ENCODE measurements around the gene STK10. TPM values are rescaled to one million over a fixed set of nuclear protein-coding genes. Genes with fewer than 3 reads are reported as not detected.
A peak's percentile ranks its signal among the peaks of the same experiment; 100 is the strongest.

Gene STK10
- polyA plus RNA-seq, 3 donors from 2014 or later, result 24.8 to 274 (median 54.9) TPM

DNA sequence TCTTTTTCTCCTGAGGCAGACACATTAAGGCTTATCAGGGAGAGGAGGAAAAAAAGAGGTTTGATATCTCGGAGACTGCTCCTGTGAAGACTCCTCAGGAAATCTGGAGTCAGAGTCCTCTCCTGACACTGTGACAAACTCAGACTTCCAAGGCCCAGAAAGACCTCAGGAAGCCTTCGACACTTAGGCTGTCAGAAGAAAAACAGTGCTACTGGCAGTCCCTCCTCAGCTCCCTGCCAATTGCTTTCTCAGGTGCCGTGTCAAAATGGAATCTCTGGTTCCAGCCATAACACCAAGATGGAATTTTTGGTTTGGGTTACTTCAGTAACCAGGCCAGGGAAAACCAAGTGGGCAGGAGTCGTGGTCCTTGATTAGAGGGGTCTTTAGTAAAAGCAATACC lies 4.1 kb downstream of the STK10 start:
- Mint-ChIP-seq H3K4me1 (peaks cover 59 to 72% of the 10 kb centered on the region in 2 donors), H3K36me3 (peaks cover 19 to 29% (median 23%) of the 10 kb centered on the region in 3 donors), H3K27me3 (ENCODE audit: low read depth in 3 of 3) (peaks cover 20 to 57% (median 39%) of the 10 kb centered on the region in 3 donors), H3K4me3 (peak overlapping the region; percentile 95 to 99 (median 97)), H3K9me3 (peaks cover 0 to 2% (median 0%) of the 10 kb centered on the region in 6 donors), H3K27ac (peak overlapping the region; percentile 95 to 100 (median 100))
- DNase-seq, result no peak

DNA sequence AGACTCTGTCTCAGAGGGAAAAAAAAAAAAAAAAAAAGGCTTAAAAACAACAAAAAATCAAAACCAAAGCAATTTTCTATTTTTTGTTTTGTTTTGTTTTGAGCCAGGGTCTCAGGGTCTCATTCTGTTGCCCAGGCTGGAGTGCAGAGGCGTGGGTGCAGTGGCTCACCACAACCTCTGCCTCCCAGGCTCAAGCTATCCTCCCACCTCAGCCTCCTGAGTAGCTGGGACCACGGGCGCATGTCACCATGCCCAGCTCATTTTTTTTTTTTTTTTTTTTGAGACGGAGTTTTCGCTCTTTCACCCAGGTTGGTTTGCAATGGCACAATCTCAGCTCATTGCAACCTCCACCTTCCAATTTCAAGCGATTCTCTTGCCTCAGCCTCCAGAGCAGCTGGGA lies 5.7 kb downstream of the STK10 start:
- Mint-ChIP-seq H3K9me3 (peaks cover 0 to 2% (median 0%) of the 10 kb centered on the region in 6 donors), H3K27ac (peak overlapping the region; percentile 95 to 100 (median 100)), H3K36me3 (peaks cover 25 to 33% (median 29%) of the 10 kb centered on the region in 3 donors), H3K4me3 (peak overlapping the region; percentile 55 to 99 (median 97)), H3K27me3 (ENCODE audit: low read depth in 3 of 3) (peaks cover 23 to 61% (median 45%) of the 10 kb centered on the region in 3 donors), H3K4me1 (peaks cover 75 to 88% of the 10 kb centered on the region in 2 donors)
- no peak for DNase-seq

DNA sequence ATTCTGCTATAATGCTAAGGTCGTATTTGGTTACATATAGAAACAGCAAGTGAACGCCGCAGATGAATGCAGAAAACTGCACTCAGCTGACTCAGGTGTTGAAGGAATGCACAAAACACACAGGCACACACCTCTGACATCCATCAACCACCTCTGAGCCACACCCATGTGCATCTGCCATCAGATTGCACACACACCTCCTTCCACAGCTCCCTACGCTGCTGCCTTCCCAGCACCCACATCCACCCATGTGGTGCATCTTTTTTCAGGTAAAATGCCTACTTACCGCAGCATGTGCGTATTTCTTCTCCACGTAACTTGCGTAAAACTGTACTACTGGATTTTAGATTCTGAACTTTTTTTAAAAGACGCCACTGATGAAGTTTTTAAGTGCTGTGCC lies 7.1 kb downstream of the STK10 start:
- peaks cover 87 to 95% of the 10 kb centered on the region in 2 donors for H3K4me1 Mint-ChIP-seq
- H3K9me3 Mint-ChIP-seq, result peaks cover 0 to 2% (median 0%) of the 10 kb centered on the region in 6 donors
- peak overlapping the region; percentile 80 to 97 (median 92) for H3K4me3 Mint-ChIP-seq
- H3K36me3 Mint-ChIP-seq, result peaks cover 25 to 36% (median 28%) of the 10 kb centered on the region in 3 donors
- peaks cover 19 to 56% (median 43%) of the 10 kb centered on the region in 3 donors for H3K27me3 Mint-ChIP-seq (ENCODE audit: low read depth in 3 of 3)
- DNase-seq, result no peak
- peak overlapping the region; percentile 99 to 100 (median 100) for H3K27ac Mint-ChIP-seq

DNA sequence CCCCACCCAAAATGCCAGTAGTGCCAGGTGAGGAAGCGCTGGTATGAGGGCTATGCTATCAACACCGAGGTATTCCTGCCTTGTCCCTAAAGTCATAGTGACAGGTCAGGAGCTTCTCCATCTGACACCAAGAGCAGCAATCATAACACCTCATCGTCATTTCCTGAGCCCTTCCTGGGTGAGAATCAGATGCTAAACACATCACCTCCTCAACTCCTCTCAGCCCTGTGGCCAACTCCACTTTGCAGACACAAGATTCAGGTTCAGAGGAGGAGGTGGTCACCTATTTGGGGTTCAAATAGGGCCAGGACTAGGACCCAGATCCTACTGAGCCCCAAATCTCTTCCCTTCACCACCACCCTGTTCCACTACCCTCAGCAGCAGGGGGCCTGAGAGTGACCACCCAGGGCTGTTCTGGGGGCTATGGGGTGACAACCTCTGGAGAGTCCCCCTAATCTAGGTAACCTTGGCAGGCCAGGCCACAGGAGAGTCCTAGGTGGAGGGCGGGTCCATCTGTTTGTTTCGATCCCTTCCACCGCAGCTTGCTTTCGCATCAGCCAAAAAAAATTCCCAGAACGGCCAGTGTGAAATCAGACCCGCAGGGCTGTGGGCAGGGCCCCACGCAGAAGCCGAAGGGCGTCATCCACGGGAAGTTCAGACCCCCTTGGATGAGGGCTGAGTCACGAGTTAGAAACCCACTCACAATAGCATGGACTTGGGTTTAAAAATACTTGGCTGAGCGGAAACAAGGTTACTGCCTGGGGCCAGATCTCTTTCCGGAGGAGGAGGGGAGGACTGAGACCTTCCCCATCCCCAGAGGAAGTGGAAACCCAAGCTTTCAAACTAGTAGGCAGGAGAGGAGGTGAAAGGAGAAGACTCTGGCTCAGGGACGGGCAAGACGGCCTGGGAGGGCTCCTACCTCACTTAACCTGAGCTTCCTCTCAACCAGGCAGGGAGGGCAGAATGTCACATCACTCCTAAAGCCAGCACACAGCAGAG lies 8.7 kb downstream of the STK10 start:
- Mint-ChIP-seq H3K27ac (peak overlapping the region; percentile 99 to 100 (median 100)), H3K27me3 (ENCODE audit: low read depth in 3 of 3) (peaks cover 28 to 63% (median 54%) of the 10 kb centered on the region in 3 donors), H3K4me1 (peaks cover 87 to 95% of the 10 kb centered on the region in 2 donors), H3K36me3 (peaks cover 16 to 29% (median 16%) of the 10 kb centered on the region in 3 donors), H3K4me3 (peak overlapping the region; percentile 91 to 97 (median 92)), H3K9me3 (peaks cover 0 to 2% (median 0%) of the 10 kb centered on the region in 6 donors)
- DNase-seq, result peak; percentile 81 to 86 (median 85)

DNA sequence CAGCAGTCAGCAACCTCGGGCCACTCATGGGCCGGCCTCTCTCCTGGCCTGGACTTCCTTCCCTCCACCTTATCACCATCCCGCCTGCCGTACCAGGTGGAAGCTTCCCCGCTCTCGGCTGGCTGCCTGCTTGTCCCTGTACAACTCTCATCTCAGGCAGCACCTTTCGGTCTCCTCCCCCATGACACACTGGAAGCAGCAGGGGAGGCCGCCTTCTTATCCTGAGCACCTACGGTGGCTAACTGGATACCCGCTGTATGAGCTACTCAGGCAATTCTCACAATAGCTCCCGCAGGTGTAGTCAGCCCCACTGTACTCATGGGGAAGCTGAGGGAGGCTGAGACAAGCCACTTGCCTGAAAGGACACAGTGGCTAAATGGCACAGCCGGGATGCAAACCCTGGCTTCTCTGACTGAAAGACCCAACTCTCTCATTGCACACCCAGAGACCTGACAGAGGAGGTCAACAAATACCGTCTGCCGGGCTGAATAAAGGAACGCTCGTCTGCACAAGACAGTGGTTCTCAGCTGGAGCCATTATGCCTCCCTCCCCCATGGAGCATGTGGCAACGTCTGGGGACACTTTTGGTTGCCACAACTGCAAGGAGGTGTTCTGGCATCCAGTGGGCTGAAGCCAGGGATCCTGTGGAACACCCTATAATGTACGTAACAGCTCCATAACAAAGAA lies 9.6 kb downstream of the STK10 start:
- DNase-seq, result no peak
- Mint-ChIP-seq H3K9me3 (peaks cover 0 to under 1% (median 0%) of the 10 kb centered on the region in 6 donors), H3K27me3 (ENCODE audit: low read depth in 3 of 3) (peaks cover 37 to 70% (median 59%) of the 10 kb centered on the region in 3 donors), H3K27ac (peak overlapping the region; percentile 99 to 100 (median 100)), H3K4me3 (peak overlapping the region; percentile 91 to 97 (median 92)), H3K36me3 (peaks cover 16 to 33% (median 17%) of the 10 kb centered on the region in 3 donors), H3K4me1 (peaks cover 87 to 95% of the 10 kb centered on the region in 2 donors)

DNA sequence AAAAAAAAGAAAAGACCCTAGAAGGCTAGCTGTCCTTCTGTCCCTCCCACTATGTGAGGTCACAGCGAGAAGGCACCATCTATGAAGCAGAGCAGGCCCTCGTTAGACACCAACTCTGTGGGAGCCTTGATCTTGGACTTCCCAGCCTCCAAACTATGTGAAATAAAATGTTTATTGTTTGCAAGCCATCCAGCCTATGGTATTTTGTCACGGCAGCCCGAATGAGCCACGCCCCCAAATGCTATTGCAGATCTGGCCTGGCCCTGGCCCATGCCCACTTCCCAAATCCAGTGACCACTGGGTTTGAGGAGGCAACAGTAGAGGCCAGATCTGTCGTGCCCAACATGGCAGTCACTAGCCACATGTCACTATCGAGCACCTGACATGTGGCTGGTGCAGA lies 10.8 kb downstream of the STK10 start:
- peaks cover 12 to 29% (median 12%) of the 10 kb centered on the region in 3 donors for H3K36me3 Mint-ChIP-seq
- DNase-seq, result no peak
- peak overlapping the region; percentile 91 to 97 (median 92) for H3K4me3 Mint-ChIP-seq
- H3K27me3 Mint-ChIP-seq (ENCODE audit: low read depth in 3 of 3), result peaks cover 37 to 62% (median 56%) of the 10 kb centered on the region in 3 donors
- H3K4me1 Mint-ChIP-seq, result peaks cover 89 to 95% of the 10 kb centered on the region in 2 donors
- peak overlapping the region; percentile 99 to 100 (median 100) for H3K27ac Mint-ChIP-seq
- H3K9me3 Mint-ChIP-seq, result no peaks in the 10 kb centered on the region

DNA sequence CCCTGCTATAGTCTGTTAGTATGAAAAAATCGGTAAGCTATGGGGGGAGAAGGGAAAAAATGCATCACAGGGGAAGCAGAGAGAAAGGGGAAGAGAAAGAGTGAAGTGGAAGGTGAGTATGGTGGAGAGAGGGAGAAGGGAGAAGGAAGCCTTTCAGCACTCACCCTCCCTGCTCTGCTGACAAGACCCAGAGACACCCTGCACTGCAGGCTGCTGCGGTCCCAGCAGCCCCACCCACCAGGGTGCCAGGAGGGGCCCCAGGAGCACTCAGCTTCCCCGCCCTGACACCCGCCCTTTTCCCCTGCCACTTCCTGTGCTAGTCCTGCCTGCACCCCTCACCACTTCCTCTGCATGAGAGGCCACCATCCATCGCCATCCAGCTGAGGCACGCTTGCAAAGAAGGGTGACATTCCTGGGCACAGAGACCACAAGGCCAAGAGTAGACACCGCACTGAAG lies 12.7 kb downstream of the STK10 start:
- Mint-ChIP-seq H3K36me3 (peaks cover 7 to 25% (median 9%) of the 10 kb centered on the region in 3 donors), H3K27ac (peak overlapping the region; percentile 99 to 100 (median 100)), H3K4me3 (peak overlapping the region; percentile 91 to 97 (median 92)), H3K4me1 (peaks cover 97 to 99% of the 10 kb centered on the region in 2 donors), H3K9me3 (no peaks in the 10 kb centered on the region), H3K27me3 (ENCODE audit: low read depth in 3 of 3) (peaks cover 37 to 54% (median 53%) of the 10 kb centered on the region in 3 donors)
- DNase-seq, result peak; percentile 88 to 91 (median 91)

DNA sequence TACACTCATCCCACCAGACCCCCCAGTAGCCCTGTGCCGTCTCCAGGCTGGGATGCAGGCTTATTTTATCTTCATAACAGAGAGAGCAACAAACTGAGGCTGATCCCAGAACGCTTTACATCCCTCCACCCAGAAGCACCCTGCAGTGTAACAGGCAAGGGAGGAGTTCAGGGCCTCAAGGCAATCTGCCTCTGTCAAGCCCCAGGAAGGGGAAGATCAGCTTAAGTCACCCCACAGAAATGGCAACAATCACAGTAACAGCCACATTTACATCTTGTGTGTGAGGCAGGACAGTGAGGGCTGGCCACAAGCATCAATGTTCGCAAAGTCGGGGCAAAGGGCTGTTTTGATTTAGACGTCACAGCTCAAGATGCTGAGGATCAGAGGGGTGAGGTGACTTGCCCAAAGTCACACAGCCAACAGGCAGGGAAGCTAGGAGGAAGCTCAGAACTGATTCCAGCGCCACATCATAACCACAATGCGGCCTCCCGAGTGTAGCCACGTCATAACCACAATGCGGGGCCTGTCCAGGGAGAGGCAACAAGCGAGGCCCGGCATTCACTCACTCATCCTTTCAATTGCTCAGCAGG lies 14.4 kb downstream of the STK10 start:
- Mint-ChIP-seq H3K4me1 (peaks cover 99 to 100% of the 10 kb centered on the region in 2 donors), H3K27me3 (ENCODE audit: low read depth in 3 of 3) (peaks cover 25 to 41% (median 40%) of the 10 kb centered on the region in 3 donors), H3K4me3 (peak overlapping the region; percentile 91 to 97 (median 92)), H3K36me3 (peaks cover 5 to 27% (median 9%) of the 10 kb centered on the region in 3 donors), H3K27ac (peak overlapping the region; percentile 99 to 100 (median 100)), H3K9me3 (no peaks in the 10 kb centered on the region)
- peak; percentile 85 to 88 (median 86) for DNase-seq

DNA sequence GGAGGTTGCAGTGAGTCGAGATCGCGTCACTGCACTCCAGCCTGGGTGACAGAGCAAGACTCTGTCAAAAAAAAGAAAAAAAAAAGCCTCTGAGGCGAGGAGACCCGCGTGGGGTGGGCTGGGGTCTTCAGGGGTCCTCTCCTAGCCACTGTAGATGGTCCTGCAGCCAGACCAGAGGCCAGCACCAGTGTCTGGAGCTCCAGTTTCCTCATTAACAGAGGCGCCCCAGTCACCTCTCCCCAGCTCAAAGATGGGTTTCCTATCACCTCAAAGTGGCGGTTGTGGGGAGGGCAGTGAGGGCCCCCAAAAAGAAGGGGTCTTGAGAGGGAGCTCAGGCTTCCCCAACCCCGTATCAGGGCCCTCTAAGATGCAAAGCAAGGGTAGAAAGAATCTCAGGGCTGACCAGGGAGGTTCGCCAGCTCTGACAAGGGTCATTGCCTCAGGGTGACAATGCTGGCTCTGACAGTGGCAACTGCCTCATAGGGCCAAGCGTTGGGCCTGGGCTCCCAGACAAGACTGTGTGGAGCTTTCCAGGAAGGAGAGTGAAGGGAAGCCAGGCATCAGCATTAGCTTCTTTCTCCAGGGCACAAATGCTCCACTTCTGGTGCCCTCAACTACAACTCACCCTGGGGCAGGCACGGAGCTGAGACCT lies 15.0 kb downstream of the STK10 start:
- Mint-ChIP-seq H3K4me1 (peaks cover 99 to 100% of the 10 kb centered on the region in 2 donors), H3K4me3 (peak overlapping the region; percentile 91 to 97 (median 92)), H3K27me3 (ENCODE audit: low read depth in 3 of 3) (peaks cover 21 to 37% (median 34%) of the 10 kb centered on the region in 3 donors), H3K27ac (peak overlapping the region; percentile 99 to 100 (median 100)), H3K9me3 (no peaks in the 10 kb centered on the region), H3K36me3 (peaks cover 0 to 21% (median 9%) of the 10 kb centered on the region in 3 donors)
- DNase-seq, result peak in 1 of 3 donors; percentile 35

DNA sequence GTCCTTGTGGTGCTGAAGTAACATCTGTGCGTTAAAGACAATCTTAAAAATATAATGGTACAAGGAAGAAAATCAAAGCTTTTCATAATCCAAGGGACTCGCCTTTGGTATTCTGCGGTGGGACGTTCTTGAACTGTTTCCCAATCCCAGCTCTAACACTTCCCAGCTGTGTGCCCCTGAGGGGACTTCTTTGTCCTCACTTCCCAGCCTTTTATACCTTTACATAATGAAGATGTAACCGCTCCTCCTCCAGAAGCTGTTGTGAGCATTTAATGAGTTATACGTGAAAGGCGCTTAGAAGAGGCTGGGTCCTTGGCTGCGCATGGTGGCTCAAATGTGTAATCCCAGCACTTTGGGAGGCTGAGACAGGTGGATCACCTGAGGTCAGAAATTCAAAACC lies 16.9 kb downstream of the STK10 start:
- H3K27ac Mint-ChIP-seq, result peak overlapping the region; percentile 99 to 100 (median 100)
- peak overlapping the region; percentile 12 to 94 (median 23) for H3K4me3 Mint-ChIP-seq
- DNase-seq, result no peak
- H3K4me1 Mint-ChIP-seq, result peaks cover 99 to 100% of the 10 kb centered on the region in 2 donors
- H3K36me3 Mint-ChIP-seq, result peaks cover 0 to 16% (median 9%) of the 10 kb centered on the region in 3 donors
- H3K9me3 Mint-ChIP-seq, result no peaks in the 10 kb centered on the region
- H3K27me3 Mint-ChIP-seq (ENCODE audit: low read depth in 3 of 3), result peaks cover 21 to 30% (median 28%) of the 10 kb centered on the region in 3 donors

DNA sequence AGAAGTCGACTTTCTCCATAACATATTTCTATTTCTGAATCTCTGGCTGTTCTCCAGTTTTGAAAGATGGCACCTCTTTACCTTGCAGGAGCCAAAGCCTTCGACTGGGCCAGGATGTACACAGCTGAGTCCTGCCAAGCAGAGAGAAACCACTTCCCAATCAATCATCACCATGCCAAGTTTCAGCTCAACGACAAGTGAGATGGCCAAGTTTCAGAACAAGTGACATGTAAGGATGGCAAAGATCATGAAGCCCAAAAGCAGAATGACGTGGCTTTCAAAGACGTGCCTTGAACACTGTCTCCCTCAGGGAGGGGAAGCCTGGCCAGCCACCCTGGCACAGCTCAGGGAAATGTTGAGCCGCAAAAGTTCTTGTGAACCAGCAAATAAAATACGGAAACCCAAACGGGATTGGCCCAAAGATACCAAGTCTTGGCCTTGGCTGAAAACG lies 17.7 kb downstream of the STK10 start:
- H3K27ac Mint-ChIP-seq, result peak overlapping the region; percentile 99 to 100 (median 100)
- peaks cover 0 to 11% (median 9%) of the 10 kb centered on the region in 3 donors for H3K36me3 Mint-ChIP-seq
- peaks cover 19 to 21% (median 20%) of the 10 kb centered on the region in 3 donors for H3K27me3 Mint-ChIP-seq (ENCODE audit: low read depth in 3 of 3)
- H3K4me3 Mint-ChIP-seq, result peak overlapping the region; percentile 44 to 94 (median 55)
- no peak for DNase-seq
- peaks cover 97 to 100% of the 10 kb centered on the region in 2 donors for H3K4me1 Mint-ChIP-seq
- no peaks in the 10 kb centered on the region for H3K9me3 Mint-ChIP-seq

DNA sequence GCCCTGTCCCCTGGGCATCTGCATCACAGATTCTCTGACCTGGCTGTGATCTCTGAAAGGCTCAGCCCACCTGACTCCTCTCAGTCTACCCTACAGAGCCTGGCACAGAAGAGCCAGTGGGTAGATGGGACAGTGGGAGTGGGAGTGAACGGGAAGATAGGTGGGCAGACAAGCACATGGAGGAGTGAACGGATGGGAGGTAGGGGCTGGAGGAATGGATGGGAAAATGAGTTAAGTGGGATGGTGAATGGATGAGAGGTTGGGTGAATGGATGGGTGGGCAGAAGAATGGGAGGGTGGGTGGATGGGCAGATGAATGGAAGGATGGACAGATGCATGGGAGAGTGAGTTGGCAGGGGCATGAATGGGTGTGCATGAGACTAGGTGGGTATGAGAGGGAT lies 18.8 kb downstream of the STK10 start:
- peak overlapping the region; percentile 99 to 100 (median 100) for H3K27ac Mint-ChIP-seq
- H3K9me3 Mint-ChIP-seq, result no peaks in the 10 kb centered on the region
- H3K36me3 Mint-ChIP-seq, result peaks cover 0 to 11% (median 9%) of the 10 kb centered on the region in 3 donors
- H3K4me3 Mint-ChIP-seq, result peak overlapping the region; percentile 60 to 94 (median 71)
- peaks cover 96 to 100% of the 10 kb centered on the region in 2 donors for H3K4me1 Mint-ChIP-seq
- DNase-seq, result no peak
- H3K27me3 Mint-ChIP-seq (ENCODE audit: low read depth in 3 of 3), result peaks cover 8 to 11% (median 11%) of the 10 kb centered on the region in 3 donors

Measured in immature natural killer cell (primary cell).